Measurements from ENCODE around the gene PATL2. TPM values are rescaled to one million over a fixed set of nuclear protein-coding genes. Genes with fewer than 3 reads are reported as not detected.
A peak's percentile ranks its signal among the peaks of the same experiment; 100 is the strongest.
"Not testable (repeated sequence)": the region's sequence is repeated elsewhere in the genome, so short reads cannot be mapped to it uniquely, and the experiment has no call there.

PATL2 gene
- total RNA-seq (2012; rRNA removed) = 0.22 and 1.3 TPM in 2 replicates

DNA sequence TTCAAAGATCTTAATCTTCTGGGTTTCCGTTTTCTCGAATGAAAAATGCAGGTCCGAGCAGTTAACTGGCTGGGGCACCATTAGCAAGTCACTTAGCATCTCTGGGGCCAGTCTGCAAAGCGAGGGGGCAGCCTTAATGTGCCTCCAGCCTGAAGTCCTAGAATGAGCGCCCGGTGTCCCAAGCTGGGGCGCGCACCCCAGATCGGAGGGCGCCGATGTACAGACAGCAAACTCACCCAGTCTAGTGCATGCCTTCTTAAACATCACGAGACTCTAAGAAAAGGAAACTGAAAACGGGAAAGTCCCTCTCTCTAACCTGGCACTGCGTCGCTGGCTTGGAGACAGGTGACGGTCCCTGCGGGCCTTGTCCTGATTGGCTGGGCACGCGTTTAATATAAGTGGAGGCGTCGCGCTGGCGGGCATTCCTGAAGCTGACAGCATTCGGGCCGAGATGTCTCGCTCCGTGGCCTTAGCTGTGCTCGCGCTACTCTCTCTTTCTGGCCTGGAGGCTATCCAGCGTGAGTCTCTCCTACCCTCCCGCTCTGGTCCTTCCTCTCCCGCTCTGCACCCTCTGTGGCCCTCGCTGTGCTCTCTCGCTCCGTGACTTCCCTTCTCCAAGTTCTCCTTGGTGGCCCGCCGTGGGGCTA is at the start of gene PATL2, which contains the start of gene B2M:
PATL2 (minus strand) TSS at position 228 of the 647 bp plus-strand sequence. CDS start 34,833 bp downstream, outside the sequence.
B2M (plus strand) TSS at position 422 of the 647 bp plus-strand sequence; CDS start at position 452, 30 bp downstream.
- Histone ChIP-seq H3K4me3 (ENCODE audit: low read length) (peak within 1 kb of the TSS; percentile 92), H3K9ac (ENCODE audit: low read depth, low read length) (peak within 1 kb of the TSS; percentile 97), H3K4me2 (ENCODE audit: low read length) (peak within 1 kb of the TSS; percentile 79), H3K9me3 (replicated peaks; ENCODE audit: low read length) (no peaks in the 10 kb centered on the region), H3K27me3 (ENCODE audit: control insufficient read depth, insufficient read depth, low read length) (no peaks in the 10 kb centered on the region), H3K4me1 (ENCODE audit: control insufficient read depth, insufficient read depth, low read length) (peaks cover 6% of the 10 kb centered on the region), H3K36me3 (ENCODE audit: insufficient read depth, low read length) (peaks cover 12% of the 10 kb centered on the region)

DNA sequence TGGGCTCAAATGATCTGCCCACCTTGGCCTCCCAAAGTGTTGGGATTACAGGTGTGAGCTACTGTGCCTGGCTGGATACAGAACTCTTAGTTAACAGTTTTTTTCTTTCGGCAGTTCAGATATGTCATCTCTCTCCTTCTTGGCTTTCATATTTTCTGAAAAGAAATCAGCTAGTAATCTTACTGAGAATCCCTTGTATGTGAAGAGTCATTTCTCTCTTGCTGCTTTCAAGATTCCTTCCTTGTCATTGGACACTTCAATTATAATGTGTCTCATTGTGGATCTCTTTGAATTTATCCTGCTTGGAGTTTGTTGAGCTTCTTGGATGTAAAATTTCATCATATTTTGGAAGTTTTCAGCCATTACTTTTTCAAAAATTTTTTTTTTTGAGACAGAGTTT is 42.2 kb upstream of the PATL2 start:
- Histone ChIP-seq H3K27me3 (ENCODE audit: control insufficient read depth, insufficient read depth, low read length) (peaks cover 17% of the 10 kb centered on the region), H3K4me1 (ENCODE audit: control insufficient read depth, insufficient read depth, low read length) (no peaks in the 10 kb centered on the region), H3K4me2 (ENCODE audit: low read length) (no peak overlapping the region), H3K4me3 (ENCODE audit: low read length) (no peak overlapping the region), H3K9ac (ENCODE audit: low read depth, low read length) (no peak overlapping the region), H3K9me3 (replicated peaks; ENCODE audit: low read length) (no peaks in the 10 kb centered on the region), H3K36me3 (ENCODE audit: insufficient read depth, low read length) (no peaks in the 10 kb centered on the region)

GRCh38 chr15:44743454-44743853 is 32.3 kb upstream of the PATL2 start:
- H3K4me2 ChIP-seq (ENCODE audit: low read length); H3K4me3 ChIP-seq (ENCODE audit: low read length); H3K9ac ChIP-seq (ENCODE audit: low read depth, low read length); H3K4me1 ChIP-seq (ENCODE audit: control insufficient read depth, insufficient read depth, low read length); H3K36me3 ChIP-seq (ENCODE audit: insufficient read depth, low read length); H3K9me3 ChIP-seq (replicated peaks; ENCODE audit: low read length); H3K27me3 ChIP-seq (ENCODE audit: control insufficient read depth, insufficient read depth, low read length): not testable (repeated sequence)

- H3K36me3 ChIP-seq (ENCODE audit: insufficient read depth, low read length); H3K9me3 ChIP-seq (replicated peaks; ENCODE audit: low read length); H3K27me3 ChIP-seq (ENCODE audit: control insufficient read depth, insufficient read depth, low read length); H3K9ac ChIP-seq (ENCODE audit: low read depth, low read length); H3K4me3 ChIP-seq (ENCODE audit: low read length); H3K4me2 ChIP-seq (ENCODE audit: low read length); H3K4me1 ChIP-seq (ENCODE audit: control insufficient read depth, insufficient read depth, low read length): not testable (repeated sequence)
Observed at GRCh38 chr15:44739222-44739847, 28.2 kb upstream of the PATL2 start.

DNA sequence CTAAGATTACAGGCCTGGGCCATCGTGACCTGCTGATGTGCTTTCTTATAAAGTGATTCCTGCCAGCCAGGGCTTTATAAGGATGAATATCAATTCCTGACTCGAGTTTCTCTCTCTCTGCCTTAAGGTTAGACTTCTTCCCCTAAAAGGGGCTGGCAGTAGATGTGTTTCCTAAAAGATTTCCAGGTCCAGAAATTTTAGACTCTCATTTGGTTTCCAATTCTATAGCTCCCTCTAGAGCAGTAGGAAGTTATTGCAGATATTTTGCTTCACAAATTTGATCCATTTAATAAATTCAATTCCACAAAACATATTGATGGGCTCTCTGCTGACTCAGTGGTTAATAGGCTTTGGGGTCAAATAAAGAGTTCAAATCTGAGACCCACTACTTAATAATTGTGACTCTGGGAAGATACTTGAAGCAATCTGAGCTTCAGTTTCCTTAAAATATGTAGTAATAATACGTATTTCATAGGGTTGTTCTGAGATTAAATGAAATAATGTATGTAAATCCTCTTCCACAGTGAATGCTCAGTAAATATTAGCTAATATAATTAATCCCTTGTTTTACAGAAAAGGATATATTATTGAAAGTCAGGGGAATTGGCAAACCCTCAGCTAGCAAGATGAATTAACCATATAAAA is 27.3 kb upstream of the PATL2 start:
- H3K27me3 ChIP-seq (ENCODE audit: control insufficient read depth, insufficient read depth, low read length) = no peaks in the 10 kb centered on the region
- H3K4me3 ChIP-seq (ENCODE audit: low read length) = no peak overlapping the region
- no peaks in the 10 kb centered on the region for H3K9me3 ChIP-seq (replicated peaks; ENCODE audit: low read length)
- H3K4me2 ChIP-seq (ENCODE audit: low read length) = no peak overlapping the region
- no peak overlapping the region for H3K9ac ChIP-seq (ENCODE audit: low read depth, low read length)
- no peaks in the 10 kb centered on the region for H3K36me3 ChIP-seq (ENCODE audit: insufficient read depth, low read length)
- H3K4me1 ChIP-seq (ENCODE audit: control insufficient read depth, insufficient read depth, low read length) = peaks cover 3% of the 10 kb centered on the region

DNA sequence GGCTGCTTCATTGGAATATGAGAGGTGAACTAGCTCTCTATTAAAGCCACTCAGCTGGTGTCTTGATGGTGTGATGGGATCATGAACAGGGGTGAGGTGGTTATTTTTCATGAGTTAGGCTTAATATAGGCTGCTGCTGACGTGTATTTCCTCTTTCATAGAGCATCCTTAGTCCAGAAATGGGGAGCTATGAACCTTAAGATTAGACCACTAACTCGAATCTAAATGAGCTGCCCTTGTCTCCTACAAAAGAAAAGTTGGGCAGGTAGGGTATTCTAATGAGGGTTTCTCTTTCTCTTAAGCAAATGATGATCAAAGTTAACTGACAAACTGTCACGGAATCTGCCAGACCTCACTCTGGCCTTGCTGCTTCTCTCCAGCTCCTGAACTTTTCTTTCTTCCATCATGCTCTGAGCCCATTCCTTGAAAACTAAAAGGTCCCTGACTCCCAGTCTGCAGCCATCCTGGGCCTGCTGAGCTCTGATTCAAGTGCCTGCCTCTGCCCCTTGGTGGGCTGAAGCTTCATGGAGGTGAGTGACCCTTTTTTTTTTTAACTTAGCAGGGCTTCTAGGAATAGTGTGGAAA is 25.1 kb upstream of the PATL2 start, which contains the start of gene TRIM69:
TRIM69 (plus strand) TSS at position 348 of the 585 bp plus-strand sequence; CDS start at position 525, 177 bp downstream.
- Histone ChIP-seq H3K4me2 (ENCODE audit: low read length) (no peak within 1 kb of the TSS), H3K27me3 (ENCODE audit: control insufficient read depth, insufficient read depth, low read length) (no peaks in the 10 kb centered on the region), H3K9ac (ENCODE audit: low read depth, low read length) (no peak within 1 kb of the TSS), H3K4me3 (ENCODE audit: low read length) (no peak within 1 kb of the TSS), H3K4me1 (ENCODE audit: control insufficient read depth, insufficient read depth, low read length) (peaks cover 3% of the 10 kb centered on the region), H3K9me3 (replicated peaks; ENCODE audit: low read length) (no peaks in the 10 kb centered on the region), H3K36me3 (ENCODE audit: insufficient read depth, low read length) (no peaks in the 10 kb centered on the region)

GRCh38 chr15:44735482-44736180 is 24.5 kb upstream of the PATL2 start:
- Histone ChIP-seq H3K4me3 (ENCODE audit: low read length) (no peak overlapping the region), H3K4me2 (ENCODE audit: low read length) (no peak overlapping the region), H3K9ac (ENCODE audit: low read depth, low read length) (no peak overlapping the region), H3K36me3 (ENCODE audit: insufficient read depth, low read length) (no peaks in the 10 kb centered on the region), H3K9me3 (replicated peaks; ENCODE audit: low read length) (no peaks in the 10 kb centered on the region), H3K27me3 (ENCODE audit: control insufficient read depth, insufficient read depth, low read length) (no peaks in the 10 kb centered on the region), H3K4me1 (ENCODE audit: control insufficient read depth, insufficient read depth, low read length) (peaks cover 3% of the 10 kb centered on the region)

DNA sequence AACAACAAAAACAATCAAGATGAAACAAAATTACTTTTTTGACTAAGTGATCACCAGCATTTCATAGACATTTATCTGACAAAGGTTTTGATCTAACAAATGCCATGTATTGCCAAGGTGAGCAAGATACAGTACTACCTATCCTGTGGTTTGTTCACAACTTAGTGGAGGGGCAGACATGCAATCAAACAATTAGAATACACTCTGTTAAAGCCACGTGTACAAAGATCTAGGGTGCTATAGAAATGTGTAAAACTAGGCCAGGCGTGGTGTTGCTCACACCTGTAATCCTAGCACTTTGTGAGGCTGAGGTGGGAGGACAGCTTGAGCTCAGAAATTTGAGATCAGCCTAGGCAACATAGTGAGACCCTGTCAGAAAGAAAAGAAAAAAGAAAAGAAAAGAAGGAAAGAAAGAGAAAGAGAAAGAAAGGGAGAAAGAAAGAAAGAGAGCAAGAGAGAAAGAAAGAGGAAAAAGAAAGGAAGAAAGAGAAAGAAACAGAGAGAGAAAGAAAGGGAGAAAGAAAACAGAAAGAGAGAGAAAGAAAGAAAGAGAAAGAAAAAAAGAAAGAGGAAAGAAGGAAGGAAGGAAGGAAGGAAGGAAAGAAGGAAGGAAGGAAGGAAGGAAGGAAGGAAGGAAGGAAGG is 23.8 kb upstream of the PATL2 start:
- Histone ChIP-seq H3K4me1 (ENCODE audit: control insufficient read depth, insufficient read depth, low read length) (peaks cover 3% of the 10 kb centered on the region), H3K4me3 (ENCODE audit: low read length) (no peak overlapping the region)

GRCh38 chr15:44729408-44730127 is 18.4 kb upstream of the PATL2 start:
- Histone ChIP-seq H3K4me1 (ENCODE audit: control insufficient read depth, insufficient read depth, low read length) (peaks cover 24% of the 10 kb centered on the region), H3K27me3 (ENCODE audit: control insufficient read depth, insufficient read depth, low read length) (no peaks in the 10 kb centered on the region), H3K9me3 (replicated peaks; ENCODE audit: low read length) (no peaks in the 10 kb centered on the region), H3K4me3 (ENCODE audit: low read length) (peak overlapping the region; percentile 83), H3K36me3 (ENCODE audit: insufficient read depth, low read length) (no peaks in the 10 kb centered on the region), H3K9ac (ENCODE audit: low read depth, low read length) (peak overlapping the region; percentile 88), H3K4me2 (ENCODE audit: low read length) (peak overlapping the region; percentile 93)

More for the DNA sequence above, 23.8 kb upstream of the PATL2 start:
- Histone ChIP-seq H3K9ac (ENCODE audit: low read depth, low read length) (no peak overlapping the region), H3K9me3 (replicated peaks; ENCODE audit: low read length) (no peaks in the 10 kb centered on the region), H3K36me3 (ENCODE audit: insufficient read depth, low read length) (no peaks in the 10 kb centered on the region), H3K27me3 (ENCODE audit: control insufficient read depth, insufficient read depth, low read length) (no peaks in the 10 kb centered on the region), H3K4me2 (ENCODE audit: low read length) (no peak overlapping the region)

GRCh38 chr15:44728576-44729407 is 17.7 kb upstream of the PATL2 start:
- peaks cover 24% of the 10 kb centered on the region for H3K4me1 ChIP-seq (ENCODE audit: control insufficient read depth, insufficient read depth, low read length)
- H3K9ac ChIP-seq (ENCODE audit: low read depth, low read length) = peak overlapping the region; percentile 88
- H3K4me3 ChIP-seq (ENCODE audit: low read length) = peak overlapping the region; percentile 83
- H3K9me3 ChIP-seq (replicated peaks; ENCODE audit: low read length) = no peaks in the 10 kb centered on the region
- peak overlapping the region; percentile 93 for H3K4me2 ChIP-seq (ENCODE audit: low read length)
- H3K36me3 ChIP-seq (ENCODE audit: insufficient read depth, low read length) = no peaks in the 10 kb centered on the region
- H3K27me3 ChIP-seq (ENCODE audit: control insufficient read depth, insufficient read depth, low read length) = no peaks in the 10 kb centered on the region
